GM12865 (cell line): ENCODE data around the gene FAM227B.
"Not testable (repeated sequence)": the region's sequence is repeated elsewhere in the genome, so short reads cannot be mapped to it uniquely, and the experiment has no call there.

Experiments used
- DNase-seq: peaks from one replicate; pipeline ENCODE4 v3.0.0; 2010; ENCODE audit warnings: low read depth
- H3K4me3 ChIP-seq: 2 replicates; pipeline ENCODE4 v1.5.1; 2011; ENCODE audit warnings: mild to moderate bottlenecking, low read depth, low read length, control low read depth
- TF ChIP-seq, protein P1 (sequence below): IDR thresholded peaks from 2 replicates; pipeline ENCODE4 v1.5.1; 2011; ENCODE audit warnings: low read length, control low read depth, low read depth, inconsistent platforms; ENCODE audit not compliant: insufficient read depth; ENCODE audit errors: missing control alignments

The FAM227B gene

GRCh38 chr15:49538520-49538919 lies 82.1 kb downstream of the FAM227B start:
- TF ChIP-seq, protein P1, sequence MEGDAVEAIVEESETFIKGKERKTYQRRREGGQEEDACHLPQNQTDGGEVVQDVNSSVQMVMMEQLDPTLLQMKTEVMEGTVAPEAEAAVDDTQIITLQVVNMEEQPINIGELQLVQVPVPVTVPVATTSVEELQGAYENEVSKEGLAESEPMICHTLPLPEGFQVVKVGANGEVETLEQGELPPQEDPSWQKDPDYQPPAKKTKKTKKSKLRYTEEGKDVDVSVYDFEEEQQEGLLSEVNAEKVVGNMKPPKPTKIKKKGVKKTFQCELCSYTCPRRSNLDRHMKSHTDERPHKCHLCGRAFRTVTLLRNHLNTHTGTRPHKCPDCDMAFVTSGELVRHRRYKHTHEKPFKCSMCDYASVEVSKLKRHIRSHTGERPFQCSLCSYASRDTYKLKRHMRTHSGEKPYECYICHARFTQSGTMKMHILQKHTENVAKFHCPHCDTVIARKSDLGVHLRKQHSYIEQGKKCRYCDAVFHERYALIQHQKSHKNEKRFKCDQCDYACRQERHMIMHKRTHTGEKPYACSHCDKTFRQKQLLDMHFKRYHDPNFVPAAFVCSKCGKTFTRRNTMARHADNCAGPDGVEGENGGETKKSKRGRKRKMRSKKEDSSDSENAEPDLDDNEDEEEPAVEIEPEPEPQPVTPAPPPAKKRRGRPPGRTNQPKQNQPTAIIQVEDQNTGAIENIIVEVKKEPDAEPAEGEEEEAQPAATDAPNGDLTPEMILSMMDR: no peak
- no peak for DNase-seq
- no peak overlapping the region for H3K4me3 ChIP-seq

DNA sequence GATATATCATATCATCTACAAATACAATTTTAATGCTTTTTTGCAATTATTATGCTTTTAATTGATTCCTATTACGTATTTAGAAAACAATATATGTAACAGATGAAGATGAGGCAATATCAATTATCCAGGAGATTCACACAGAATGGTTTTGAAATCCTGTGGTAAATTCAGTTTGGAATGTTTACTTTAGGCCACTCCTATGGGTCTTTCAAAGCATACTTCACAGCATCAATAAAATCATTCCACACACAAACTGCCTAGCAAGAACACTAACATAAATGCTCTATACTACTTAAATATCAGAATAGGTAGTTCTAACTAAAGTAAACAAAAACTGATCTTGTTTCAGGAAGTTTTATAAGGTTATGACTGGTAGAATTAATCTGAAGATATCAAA lies 90.5 kb downstream of the FAM227B start:
- TF ChIP-seq, protein P1: no peak
- DNase-seq: no peak
- no peak overlapping the region for H3K4me3 ChIP-seq

GRCh38 chr15:49528289-49528688 lies 92.3 kb downstream of the FAM227B start:
- no peak overlapping the region for H3K4me3 ChIP-seq
- no peak for DNase-seq
- TF ChIP-seq, protein P1: no peak

DNA sequence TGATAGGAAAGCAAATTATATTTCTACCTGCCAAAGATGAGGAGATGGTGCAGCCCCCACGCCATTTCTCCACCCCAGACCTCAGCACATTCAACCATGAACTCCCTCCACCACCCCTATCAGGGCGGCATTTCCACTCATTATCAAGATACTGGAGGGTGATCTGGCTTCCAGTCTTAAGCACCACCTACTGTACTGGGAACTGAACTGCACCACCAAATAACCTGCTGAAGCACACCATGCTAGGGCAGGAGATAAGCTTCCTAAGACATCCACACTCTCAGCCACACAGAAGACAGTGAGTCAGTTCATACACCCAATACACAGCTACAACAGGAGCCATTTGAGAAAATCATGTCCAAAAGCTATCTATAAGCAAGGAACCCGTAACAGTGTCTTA lies 98.8 kb downstream of the FAM227B start:
- H3K4me3 ChIP-seq: no peak overlapping the region
- TF ChIP-seq, protein P1: peak; percentile 17
- peak; percentile 13 for DNase-seq

DNA sequence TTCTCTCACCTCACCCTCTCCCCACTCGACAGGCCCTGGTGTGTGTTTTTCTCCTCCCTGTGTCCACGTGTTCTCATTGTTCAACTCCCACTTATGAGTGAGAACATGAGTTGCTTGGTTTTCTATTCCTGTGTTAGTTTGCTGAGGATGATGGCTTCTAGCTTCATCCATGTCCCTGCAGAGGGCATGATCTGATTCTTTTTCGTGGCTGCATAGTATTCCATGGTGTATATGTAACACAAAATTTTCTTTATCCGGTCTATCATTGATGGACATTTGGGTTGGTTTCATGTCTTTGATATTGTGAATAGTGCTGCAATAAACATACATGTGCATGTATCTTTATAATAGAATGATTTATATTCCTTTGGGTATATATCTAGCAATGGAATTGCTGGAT lies 107.9 kb downstream of the FAM227B start:
- H3K4me3 ChIP-seq, DNase-seq: not testable (repeated sequence)

- no peak for DNase-seq
- H3K4me3 ChIP-seq: no peak overlapping the region
- TF ChIP-seq, protein P1: no peak
These were observed 113.4 kb downstream of the FAM227B start for GRCh38 chr15:49507261-49507660.

- no peak for DNase-seq
- TF ChIP-seq, protein P1: no peak
- no peak overlapping the region for H3K4me3 ChIP-seq
These were observed 114.3 kb downstream of the FAM227B start for GRCh38 chr15:49506341-49506740.
